Heart left ventricle (tissue), 16 donors: Measurements from ENCODE around the gene SPEF2. TPM values are rescaled to one million over a fixed set of nuclear protein-coding genes. Genes with fewer than 3 reads are reported as not detected.

Experiments
- ATAC-seq, 4 donors: fragments of 200-7000 bp; cut with Tn5 transposase; one replicate each; pipeline ENCODE4 v1.9.1; 2020 to 2022; ENCODE audit warnings: moderate library complexity in 4 of 4, mild to moderate bottlenecking in 3 of 4, moderate number of reproducible peaks in 1 of 4
- DNase-seq, 5 donors: peaks; one replicate each; pipeline ENCODE4 v3.0.0-alpha.2; 2020
- H3K27ac ChIP-seq, 12 donors: fragments of 200-600 bp; sonication (generic) in 4 of 12; one replicate each; pipeline versions ENCODE4 v1.5.0 to v1.8.0; 2016 to 2022; ENCODE audit warnings: mild to moderate bottlenecking in 2 of 12
- H3K27me3 ChIP-seq, 9 donors: fragments of 200-600 bp; sonication (generic) in 2 of 9; one replicate each; pipeline versions ENCODE4 v1.5.1 to v1.8.0; 2016 to 2022; ENCODE audit warnings: mild to moderate bottlenecking in 3 of 9
- H3K36me3 ChIP-seq, 9 donors: fragments of 200-600 bp; sonication (generic) in 2 of 9; one replicate each; pipeline versions ENCODE4 v1.5.0 to v1.8.0; 2018 to 2022; ENCODE audit warnings: mild to moderate bottlenecking in 2 of 9
- H3K4me1 ChIP-seq, 12 donors: fragments of 200-600 bp; sonication (generic) in 4 of 12; one replicate each; pipeline versions ENCODE4 v1.5.0 to v1.8.0; 2016 to 2022; ENCODE audit warnings: mild to moderate bottlenecking in 3 of 12
- H3K4me3 ChIP-seq, 12 donors: fragments of 200-600 bp; sonication (generic) in 4 of 12; one replicate each; pipeline versions ENCODE4 v1.5.0 to v1.8.0; 2017 to 2022; ENCODE audit warnings: mild to moderate bottlenecking in 9 of 12, moderate library complexity in 4 of 12
- H3K9me3 ChIP-seq, 12 donors: fragments of 200-600 bp; sonication (generic) in 4 of 12; one replicate each; pipeline versions ENCODE4 v1.5.0 to v1.8.0; 2016 to 2022; ENCODE audit warnings: mild to moderate bottlenecking in 1 of 12
- CTCF ChIP-seq, 12 donors: fragments of 200-600 bp; sonication (generic) in 4 of 12; IDR thresholded peaks; one replicate each; pipeline versions ENCODE4 v1.5.0 to v1.8.0; 2018 to 2022; ENCODE audit warnings: antibody characterized with exemption in 12 of 12, mild to moderate bottlenecking in 5 of 12
- POLR2A ChIP-seq, 2 donors: fragments of 450-650 bp; IDR thresholded peaks; one replicate each; pipeline ENCODE4 v1.6.1; 2017; ENCODE audit warnings: antibody characterized with exemption in 2 of 2, mild to moderate bottlenecking in 2 of 2, moderate library complexity in 2 of 2
- WGBS, 4 donors: extraction: QIAGEN DNeasy Blood & Tissue Kit in 2 of 4; methylation state at CpG; one replicate each; pipeline versions ENCODE4 v1.1.5 to v1.1.7; 2013 to 2018; 5-methylcytosine and 5-hydroxymethylcytosine counted together
- intact Hi-C, 10 donors: fragments of 100-400 bp; cut with DNase I; formaldehyde crosslinking; loops; one replicate each; pipeline versions ENCODE4 v1.11.1 to v1.14.2; 2022
- polyA plus RNA-seq, 2 donors: library from polyadenylated mRNA; stranded (reverse); fragments of 200-250 nt; gene quantifications; one replicate each; pipeline ENCODE4 v1.2.3, GENCODE V29; 2013
- total RNA-seq, 9 donors: library from RNA; depleted of rRNA in 2 of 9; stranded (reverse); fragments of >200 nt in 2 of 9; fragmentation: NEBNext Ultra II Directional in 3 of 9; extraction: Animal tissue kit (Norgen Biotek cat#: 25700) in 3 of 9; gene quantifications; one replicate each; pipeline versions ENCODE4 v1.1.0 to v1.2.4, GENCODE V29; 2016 to 2023
- donor health status: ischemic (EF 13 %, LVEDD 7.1; RV severe dilation, severe dysfunction).
- donor health status: healthy with polysubstance abuse.
- donor health status: DM: no; HTN: yes; CAD: no.
- donor health status: DM: no; HTN: no; CAD: no.
- donor health status: ischemic (EF 25% LVEDD 6.9; RV normal size, moderate dysfunction).
- donor health status: ischemic (EF 25% LVEDD 5.7; RV mildly dilated, moderate dysfunction).
- donor health status: healthy.
- donor health status: DM: yes; HTN: yes; CAD: no.
- donor health status: ischemic (EF 35%, LVEDD 5.7; RV mildly dilated, moderate dysfunction).
- donor health status: nonischemic (EF 11% LVEDD 7.7; RV severe dilation, severe dysfunction).
- donor health status: DM: yes; HTN: yes; CAD: no.
- donor health status: PGD.
- donor health status: ischemic (EF 29% LVEDD 5.4; RV normal size, mild dysfunction).
- donor health status: nonischemic (EF 23%, LVEDD 6.1; RV moderate dilation, normal function).

Gene SPEF2
- total and polyA plus RNA-seq, 11 donors = 0.46 to 4.1 (median 1.3) TPM

DNA sequence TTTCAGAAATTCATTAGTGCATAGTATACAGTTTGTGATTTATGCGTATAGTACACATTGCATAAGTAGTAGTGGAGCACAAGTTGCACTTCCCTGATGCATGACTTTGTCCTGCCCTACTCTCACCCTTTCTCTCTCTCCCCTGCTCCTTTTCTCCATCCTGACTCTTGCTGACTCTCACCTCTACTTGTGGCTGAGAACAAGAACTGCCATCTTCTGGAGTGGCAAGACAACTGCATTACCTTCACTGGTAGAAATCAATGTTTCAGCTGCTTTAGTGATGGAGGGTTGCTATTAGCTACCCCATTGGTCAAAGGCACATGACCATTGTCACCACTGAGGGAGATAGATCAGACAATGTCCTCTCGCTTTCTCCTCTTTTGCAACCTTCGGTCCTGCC is 26.9 kb downstream of the SPEF2 start:
- DNase-seq (no peak), ATAC-seq (no peak)
- intact Hi-C loops = no loop called here
- no peaks in the 10 kb centered on the region for H3K9me3 ChIP-seq
- no peak overlapping the region for H3K4me3 ChIP-seq
- no peaks in the 10 kb centered on the region for H3K4me1 ChIP-seq
- TF ChIP-seq POLR2A (IDR thresholded peaks at IDR 0.05) = no peak
- TF ChIP-seq CTCF (IDR thresholded peaks at IDR 0.05) = no peak
- no peak overlapping the region for H3K27ac ChIP-seq
- peaks cover 0 to 26% (median 0%) of the 10 kb centered on the region in 9 donors for H3K36me3 ChIP-seq
- 95 to 99% (median 95%) methylated on average over 3 of the region's 3 CpGs for WGBS, 4 donors
- no peaks in the 10 kb centered on the region for H3K27me3 ChIP-seq

- 84 to 92% (median 89%) methylated on average over 1 of the region's 1 CpG for WGBS, 4 donors
- intact Hi-C loops = no loop called here
Measured at GRCh38 chr5:35647128-35647527, 29.5 kb downstream of the SPEF2 start.

DNA sequence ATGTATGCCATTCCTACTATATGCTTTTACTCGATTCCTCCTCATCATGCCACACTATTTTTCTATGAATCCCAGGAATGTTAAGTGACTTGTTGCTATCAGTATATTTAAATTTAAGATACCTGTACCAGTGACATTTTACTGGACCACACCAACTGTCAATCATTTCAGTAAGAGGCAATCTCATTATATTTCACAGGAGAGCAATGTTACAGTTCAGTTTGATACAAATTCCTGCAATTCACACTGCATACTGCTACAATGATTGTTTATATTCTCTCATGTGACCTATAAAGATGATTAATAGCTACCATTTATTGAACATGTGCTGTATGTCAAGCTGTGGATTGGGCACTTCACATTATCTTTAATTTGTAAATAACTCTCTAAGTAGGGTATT is 30.0 kb downstream of the SPEF2 start:
- Histone ChIP-seq H3K4me1 (no peaks in the 10 kb centered on the region), H3K36me3 (peaks cover 0 to 17% (median 0%) of the 10 kb centered on the region in 9 donors), H3K4me3 (no peak overlapping the region), H3K9me3 (no peaks in the 10 kb centered on the region), H3K27me3 (no peaks in the 10 kb centered on the region), H3K27ac (no peak overlapping the region)
- 92 to 100% (median 95%) methylated on average over 1 of the region's 1 CpG for WGBS, 4 donors
- intact Hi-C loops = no loop called here
- TF ChIP-seq POLR2A (IDR thresholded peaks at IDR 0.05) (no peak), CTCF (IDR thresholded peaks at IDR 0.05) (no peak)
- DNase-seq = no peak
- no peak for ATAC-seq

More at GRCh38 chr5:35647128-35647527, 29.5 kb downstream of the SPEF2 start:
- Histone ChIP-seq H3K4me3 (no peak overlapping the region), H3K9me3 (no peaks in the 10 kb centered on the region), H3K27me3 (no peaks in the 10 kb centered on the region), H3K4me1 (no peaks in the 10 kb centered on the region), H3K27ac (no peak overlapping the region), H3K36me3 (peaks cover 0 to 23% (median 0%) of the 10 kb centered on the region in 9 donors)
- TF ChIP-seq CTCF (IDR thresholded peaks at IDR 0.05) (no peak), POLR2A (IDR thresholded peaks at IDR 0.05) (no peak)
- no peak for DNase-seq
- ATAC-seq = no peak

DNA sequence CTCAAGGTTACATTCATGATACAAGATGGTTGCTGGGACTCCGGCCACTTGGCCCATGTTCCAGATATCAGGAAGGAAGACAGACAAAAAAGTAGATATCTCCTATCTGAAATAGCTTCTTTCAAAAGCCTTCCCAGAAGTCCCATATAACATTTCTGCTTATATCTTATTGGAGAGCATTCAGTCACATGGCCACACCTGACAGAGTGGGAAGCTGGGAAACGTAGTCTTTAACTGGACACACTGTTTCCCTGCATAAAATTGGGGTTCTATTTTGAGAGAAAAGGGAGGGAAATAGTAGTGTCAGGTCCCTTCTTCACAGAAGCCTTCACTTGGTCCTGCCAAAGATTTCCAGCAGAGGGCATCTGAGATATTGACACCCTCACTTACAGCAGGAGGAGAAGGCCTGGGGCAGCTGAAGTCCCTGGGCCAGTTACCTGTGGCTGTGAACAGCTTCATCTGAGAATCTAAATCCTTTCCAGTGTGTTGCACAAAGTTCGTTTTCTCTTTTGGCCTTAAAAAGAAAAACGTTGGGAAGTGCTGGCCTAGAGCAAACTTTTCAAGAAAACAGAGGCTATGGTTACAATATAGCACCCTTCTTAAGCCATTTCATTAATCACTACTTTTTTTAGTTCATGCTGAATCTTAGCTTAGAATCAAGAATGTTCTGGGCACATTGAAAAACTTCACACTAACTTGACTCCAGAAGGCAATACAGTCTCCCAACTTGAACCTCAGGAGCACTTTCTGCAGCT is 33.5 kb downstream of the SPEF2 start:
- H3K36me3 ChIP-seq = peaks cover 0 to 5% (median 0%) of the 10 kb centered on the region in 9 donors
- intact Hi-C loops = loop anchor here in 7 of 10 donors (5.0 to 10.0 kb wide), 2 partner anchors 274 to 276 kb away; no protein-coding TSS in a partner anchor
- peak in 1 of 5 donors; percentile 8 for DNase-seq
- no peak for ATAC-seq
- H3K4me3 ChIP-seq = no peak overlapping the region
- H3K27me3 ChIP-seq = no peaks in the 10 kb centered on the region
- H3K9me3 ChIP-seq = no peaks in the 10 kb centered on the region
- 45 to 71% (median 52%) methylated on average over 4 of the region's 4 CpGs for WGBS, 4 donors
- no peaks in the 10 kb centered on the region for H3K4me1 ChIP-seq
- TF ChIP-seq CTCF (IDR thresholded peaks at IDR 0.05) (peak in 10 of 12 donors; percentile 15 to 42 (median 26)), POLR2A (IDR thresholded peaks at IDR 0.05) (no peak)
- H3K27ac ChIP-seq = no peak overlapping the region
